ENCODE measurements around the gene HINT1.
"Not testable (repeated sequence)": the region's sequence is repeated elsewhere in the genome, so short reads cannot be mapped to it uniquely, and the experiment has no call there.

Gene HINT1

GRCh38 chr5:131170540-131171275 is 5.7 kb upstream of the HINT1 start, which contains the start of gene LYRM7:
TSS of gene LYRM7 (plus strand) at chr5:131170944. CDS start at chr5:131171021, 77 bp downstream.
- peak; percentile 96 for DNase-seq

GRCh38 chr5:131169810-131170539 is 4.9 kb upstream of the HINT1 start:
- DNase-seq = no peak

- no peak for DNase-seq
Measured at GRCh38 chr5:131167615-131168014, 2.6 kb upstream of the HINT1 start.

- DNase-seq = peak; percentile 59
Measured at GRCh38 chr5:131164191-131165118, 601 bp downstream of the HINT1 start.

GRCh38 chr5:131163276-131164119 is 1.6 kb downstream of the HINT1 start:
- DNase-seq = no peak

GRCh38 chr5:131160134-131160533 is 4.9 kb downstream of the HINT1 start:
- no peak for DNase-seq

- no peak for DNase-seq
Measured at GRCh38 chr5:131156957-131157356, 8.1 kb downstream of the HINT1 start.

GRCh38 chr5:131156385-131156784 is 8.7 kb downstream of the HINT1 start:
- DNase-seq = no peak

GRCh38 chr5:131151216-131151615 is 13.8 kb downstream of the HINT1 start:
- DNase-seq = no peak

GRCh38 chr5:131150408-131150807 is 14.6 kb downstream of the HINT1 start:
- DNase-seq = no peak

GRCh38 chr5:131148835-131149234 is 16.2 kb downstream of the HINT1 start:
- no peak for DNase-seq

- no peak for DNase-seq
Measured at GRCh38 chr5:131147258-131147657, 17.8 kb downstream of the HINT1 start.

- DNase-seq = no peak
Measured at GRCh38 chr5:131142970-131143617, 22.0 kb downstream of the HINT1 start.

GRCh38 chr5:131139321-131139720 is 25.7 kb downstream of the HINT1 start:
- no peak for DNase-seq

GRCh38 chr5:131138406-131138805 is 26.6 kb downstream of the HINT1 start:
- DNase-seq = not testable (repeated sequence)

GRCh38 chr5:131133091-131133490 is 32.0 kb downstream of the HINT1 start:
- not testable (repeated sequence) for DNase-seq

- no peak for DNase-seq
Measured at GRCh38 chr5:131129306-131129705, 35.8 kb downstream of the HINT1 start.

- not testable (repeated sequence) for DNase-seq
Measured at GRCh38 chr5:131127244-131127643, 37.8 kb downstream of the HINT1 start.

GRCh38 chr5:131114754-131115153 is 50.3 kb downstream of the HINT1 start:
- DNase-seq = no peak

- no peak for DNase-seq
Measured at GRCh38 chr5:131112424-131112823, 52.6 kb downstream of the HINT1 start.

- no peak for DNase-seq
Measured at GRCh38 chr5:131110256-131110594, 54.8 kb downstream of the HINT1 start.

Data from stimulated activated naive CD4-positive, alpha-beta T cell treated with Interleukin-2 at 50 U/mL for 16 hours (primary cell).